ENCODE results near the gene VIPR2.

Gene VIPR2

DNA sequence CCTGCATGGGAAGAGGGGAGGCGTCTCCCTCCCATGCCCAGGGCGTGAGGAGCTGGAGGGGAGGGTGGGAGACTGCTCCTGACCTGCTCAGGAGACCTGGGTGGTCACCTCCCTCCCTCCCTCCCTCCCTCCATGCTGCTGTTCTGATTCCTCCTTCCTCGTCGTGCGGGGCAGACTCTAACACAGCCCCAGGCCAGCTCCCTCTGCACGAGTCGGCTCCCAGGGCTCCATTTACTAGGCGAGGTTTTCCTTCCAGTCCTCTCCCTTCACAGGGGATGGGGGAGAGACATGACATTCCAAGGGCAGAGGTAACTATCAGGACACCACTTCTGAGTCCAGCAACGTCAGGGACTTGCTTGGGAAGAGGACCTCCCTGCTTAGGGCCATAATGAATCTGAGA, 23.6 kb downstream of the VIPR2 start:
- no peak for DNase-seq

DNA sequence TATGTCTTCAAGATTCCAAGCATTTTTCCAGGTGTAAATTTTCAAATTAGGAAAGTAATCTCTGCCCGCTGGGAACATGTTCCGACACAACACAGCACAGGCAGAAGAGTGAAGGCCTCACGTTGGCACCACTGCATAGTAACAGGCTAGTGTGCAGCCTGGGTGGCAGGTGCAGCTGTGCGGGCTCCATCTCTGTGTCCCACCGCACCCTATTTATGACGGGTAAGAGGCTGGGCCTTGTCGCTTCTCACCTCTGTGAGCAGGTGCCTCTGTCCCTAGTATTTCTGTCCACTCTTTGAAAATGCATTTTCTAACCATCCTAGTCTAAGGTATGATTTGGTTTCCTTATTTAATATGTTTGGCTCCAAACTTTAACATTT, 24.1 kb downstream of the VIPR2 start:
- no peak for DNase-seq

DNA sequence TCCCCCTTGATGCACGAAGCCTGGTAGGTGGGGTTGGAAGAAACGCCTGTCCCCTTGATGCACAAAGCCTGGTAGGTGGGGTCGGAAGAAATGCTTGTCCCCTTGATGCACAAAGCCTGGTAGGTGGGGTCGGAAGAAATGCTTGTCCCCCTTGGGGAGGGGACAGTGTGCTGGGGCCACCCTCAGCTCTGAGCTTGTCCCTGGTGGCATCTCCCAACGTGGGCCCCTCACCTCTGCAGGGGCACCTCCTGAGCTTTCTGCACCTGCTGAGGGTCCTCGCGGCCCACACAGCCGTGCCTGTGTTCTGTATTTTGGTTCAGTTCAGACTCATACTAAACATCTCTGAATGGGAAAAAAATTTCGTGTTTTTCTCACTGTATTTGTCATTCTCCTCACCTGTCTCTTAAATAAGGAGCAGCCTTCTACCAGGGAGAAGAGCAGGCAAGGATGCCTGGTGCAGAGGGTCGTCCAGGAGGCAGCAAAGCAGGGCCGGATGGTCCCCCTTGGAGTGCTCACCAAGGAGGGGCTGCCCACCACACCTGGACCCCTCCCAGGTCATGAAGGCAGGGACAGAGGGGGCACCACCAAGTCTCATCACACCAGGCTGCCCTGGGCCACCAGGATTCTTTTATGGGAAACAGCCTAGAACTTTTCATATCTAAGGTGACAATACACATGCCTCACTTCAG, 24.7 kb downstream of the VIPR2 start:
- no peak for DNase-seq

DNA sequence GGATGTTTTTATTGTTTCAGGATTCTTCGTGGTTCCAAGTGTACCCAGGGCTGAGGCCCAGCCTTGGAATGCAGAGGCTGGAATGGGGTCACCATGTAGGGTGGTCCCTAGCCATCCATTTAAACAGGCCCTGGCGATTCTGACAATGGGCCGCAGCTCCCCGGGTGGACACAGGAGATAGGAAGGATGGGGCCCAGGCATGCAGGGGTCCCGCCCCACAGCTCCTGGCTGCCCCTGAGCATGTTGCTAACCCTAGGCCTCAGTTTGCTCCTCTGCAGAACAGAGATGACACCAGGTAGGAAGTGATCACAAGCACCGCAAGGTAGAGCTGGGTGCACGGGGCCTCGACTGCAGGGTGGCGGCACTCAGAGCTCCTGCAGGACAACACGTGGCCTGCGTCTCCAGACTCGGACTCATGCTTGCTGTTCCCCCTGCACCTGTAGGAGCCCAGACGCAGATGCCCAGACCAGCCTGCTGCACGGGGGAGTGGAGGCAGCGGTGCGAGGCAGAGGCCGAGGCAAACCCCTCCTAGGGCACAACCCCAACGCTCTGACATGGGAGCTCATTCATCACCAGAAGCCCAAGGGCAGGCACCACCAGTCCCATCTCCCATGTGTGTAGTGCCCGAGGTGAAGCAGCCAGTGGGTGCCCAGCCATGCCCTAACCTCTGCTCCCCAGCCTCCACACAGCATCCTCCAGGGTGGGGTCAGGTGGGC, 25.5 kb downstream of the VIPR2 start:
- DNase-seq: no peak

DNA sequence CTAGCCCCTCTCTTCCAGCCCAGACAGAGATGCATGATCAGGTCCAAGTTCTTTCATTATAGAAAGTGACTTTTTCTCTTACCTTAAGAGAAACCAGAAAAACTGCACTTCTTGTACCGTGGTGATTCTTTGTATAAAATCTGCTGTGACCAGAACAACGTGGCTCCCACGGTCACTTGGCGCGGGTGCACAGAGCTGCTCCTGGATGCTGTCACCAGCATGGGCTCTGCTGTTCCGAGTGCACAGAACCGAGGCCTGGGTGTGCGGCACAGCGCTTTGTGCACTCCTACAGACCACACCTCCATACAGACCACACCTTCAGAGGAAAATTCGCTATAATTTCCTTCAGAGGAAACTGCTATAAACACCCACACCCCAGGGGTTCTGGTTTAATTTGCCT, 26.0 kb downstream of the VIPR2 start:
- DNase-seq: no peak

DNA sequence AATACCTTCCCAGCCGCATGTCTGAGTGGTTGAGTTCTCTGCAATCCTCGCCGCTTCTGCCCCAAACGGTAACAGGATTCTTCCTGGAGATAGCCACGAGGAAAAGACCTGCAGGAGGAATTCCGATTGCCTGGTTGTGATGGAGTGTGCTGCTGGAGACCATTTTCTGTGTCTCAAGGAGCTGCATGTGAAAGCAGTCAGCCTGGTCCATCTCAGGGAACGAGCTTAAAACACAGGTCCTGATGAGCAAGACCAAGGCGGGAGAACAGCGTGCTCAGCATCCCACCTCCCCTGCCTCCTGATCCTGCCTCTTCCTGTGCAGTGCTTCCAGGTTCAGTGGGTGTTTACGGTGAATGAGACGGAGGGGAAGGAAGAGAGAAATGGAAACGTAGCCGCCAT, 26.5 kb downstream of the VIPR2 start:
- no peak for DNase-seq

DNA sequence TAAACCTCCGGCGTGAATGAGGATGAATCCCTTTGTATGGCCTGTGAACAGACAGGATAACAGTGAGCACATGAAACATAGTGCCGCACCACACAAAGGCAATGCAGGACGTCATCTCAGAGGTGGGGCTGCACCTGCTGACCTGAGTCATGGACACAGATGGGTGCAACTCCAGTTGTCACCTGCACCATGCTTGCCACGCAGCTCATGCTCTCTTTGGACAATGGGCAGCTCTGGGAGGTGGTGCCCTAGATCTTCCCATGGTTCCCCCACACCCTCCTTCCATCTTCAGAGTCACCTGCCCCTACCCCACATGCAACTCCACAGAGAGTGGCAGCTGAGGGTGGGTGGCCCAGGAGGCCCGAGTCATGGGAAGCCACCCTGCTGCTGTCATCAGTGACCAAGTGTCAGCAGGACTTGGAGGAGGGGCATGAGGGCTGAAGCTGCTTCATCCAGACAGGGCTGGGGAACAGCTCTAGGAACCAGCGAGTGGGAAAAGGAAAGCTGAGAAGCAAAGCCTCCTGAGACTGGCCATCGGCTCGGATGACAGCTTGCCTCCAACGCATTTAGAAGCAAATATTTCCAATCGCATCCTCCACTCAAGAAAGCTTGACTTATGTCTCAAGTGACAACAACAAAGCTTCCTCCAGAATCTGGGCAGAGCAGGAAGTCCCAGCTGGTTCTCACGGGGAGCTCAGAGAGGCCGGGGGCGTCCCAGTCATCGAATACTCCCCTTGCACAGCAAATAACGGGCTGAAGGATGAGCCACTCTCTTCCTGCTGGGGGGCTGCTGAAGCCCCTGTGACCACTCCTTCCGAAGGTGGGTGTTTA, 27.1 kb downstream of the VIPR2 start:
- no peak for DNase-seq

DNA sequence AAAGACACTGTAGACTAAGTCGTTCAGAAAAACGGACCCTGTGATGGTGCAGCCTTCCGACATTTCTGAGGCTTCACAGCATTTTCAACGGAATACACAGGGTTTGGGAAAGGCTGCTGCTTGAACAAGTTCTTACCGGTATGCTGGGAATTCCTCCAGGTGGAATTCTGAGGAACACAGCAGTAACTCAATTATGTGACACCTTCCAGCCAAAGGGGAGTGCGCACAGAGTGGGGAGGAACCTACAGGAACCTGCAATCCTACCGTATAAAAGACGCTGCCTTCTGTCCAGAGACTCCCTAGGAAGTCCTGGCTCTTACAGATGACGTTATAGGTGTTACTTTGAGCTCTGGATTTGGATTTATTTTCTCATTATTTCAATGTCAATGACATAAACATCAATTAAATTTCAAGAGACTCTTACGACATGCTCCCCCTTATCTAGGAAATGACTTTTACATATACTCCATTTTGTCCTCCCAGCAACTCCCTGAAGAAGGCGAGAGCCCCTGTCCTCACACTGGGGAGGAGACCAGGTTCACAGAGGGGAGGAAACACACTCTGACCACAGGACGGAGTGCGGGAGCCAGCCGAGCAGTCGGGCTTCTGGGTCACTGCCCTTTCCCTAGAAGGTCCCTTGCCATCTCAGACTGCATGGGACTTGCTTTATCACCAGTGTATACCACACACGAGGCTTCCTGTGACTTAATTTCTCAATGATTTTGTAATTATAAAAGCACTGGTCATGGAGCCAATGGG, 27.9 kb downstream of the VIPR2 start:
- no peak for DNase-seq

DNA sequence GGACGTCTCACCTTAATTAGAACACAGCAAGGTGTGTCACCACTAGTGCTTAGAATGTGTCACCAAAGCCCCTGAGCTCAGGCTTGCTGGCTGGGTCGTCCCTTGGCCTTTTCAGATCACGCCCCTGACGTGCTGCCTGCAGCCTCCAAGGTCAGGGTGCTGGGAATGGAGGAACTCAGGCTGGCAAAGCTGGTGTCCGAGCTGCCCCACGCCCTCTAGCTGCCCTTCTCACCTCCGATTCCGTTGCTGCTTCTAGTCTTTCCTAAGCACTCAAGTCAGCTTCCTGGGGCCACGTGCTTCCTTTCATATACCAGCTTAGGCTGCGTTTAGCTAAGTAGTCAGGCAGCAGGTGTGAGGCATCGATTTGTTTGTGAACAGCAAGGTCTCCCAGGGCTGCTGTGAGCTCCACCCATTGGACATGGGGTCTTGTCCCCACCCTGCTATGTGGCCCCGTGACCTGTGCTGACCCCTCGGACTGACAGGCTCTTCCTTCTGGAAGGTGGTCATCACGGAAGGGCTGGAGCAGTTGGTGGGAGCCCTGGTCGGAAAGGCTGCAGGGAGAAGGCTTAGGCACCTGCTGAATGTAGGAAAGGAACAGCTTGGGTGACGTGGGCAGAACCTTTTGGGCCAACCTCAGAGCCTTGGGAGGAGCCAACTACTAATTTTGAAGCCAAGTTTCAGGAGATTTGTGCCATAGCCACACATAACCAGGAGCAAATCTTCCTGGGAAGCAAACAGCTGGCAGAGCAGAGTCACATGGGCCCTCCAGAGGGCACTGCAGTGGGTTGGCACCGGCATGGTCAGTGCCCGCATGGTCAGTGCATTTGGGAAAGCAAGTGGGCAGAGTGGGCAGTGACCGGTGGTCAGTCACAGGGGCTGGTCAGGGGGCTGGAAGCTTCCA, 28.8 kb downstream of the VIPR2 start:
- DNase-seq: no peak

DNA sequence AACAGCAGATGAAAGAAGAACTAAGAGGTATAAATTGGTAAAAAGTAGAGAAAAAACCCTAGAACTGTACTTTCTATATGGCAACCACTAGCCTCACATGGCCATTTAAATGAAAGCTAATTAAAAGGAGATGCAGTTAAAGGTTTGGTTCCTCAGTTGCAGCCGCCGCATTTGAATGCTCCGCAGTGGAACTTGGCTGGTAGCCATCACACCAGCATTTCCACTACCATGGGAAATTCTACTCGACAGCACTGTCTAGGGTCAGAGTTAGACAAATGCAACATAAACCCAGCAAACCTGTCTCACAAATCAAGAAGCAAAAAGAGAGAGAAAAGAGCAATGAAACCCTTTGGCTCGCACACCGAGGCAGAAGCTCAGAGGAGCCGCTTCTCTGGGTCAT, 29.7 kb downstream of the VIPR2 start:
- DNase-seq: no peak

DNA sequence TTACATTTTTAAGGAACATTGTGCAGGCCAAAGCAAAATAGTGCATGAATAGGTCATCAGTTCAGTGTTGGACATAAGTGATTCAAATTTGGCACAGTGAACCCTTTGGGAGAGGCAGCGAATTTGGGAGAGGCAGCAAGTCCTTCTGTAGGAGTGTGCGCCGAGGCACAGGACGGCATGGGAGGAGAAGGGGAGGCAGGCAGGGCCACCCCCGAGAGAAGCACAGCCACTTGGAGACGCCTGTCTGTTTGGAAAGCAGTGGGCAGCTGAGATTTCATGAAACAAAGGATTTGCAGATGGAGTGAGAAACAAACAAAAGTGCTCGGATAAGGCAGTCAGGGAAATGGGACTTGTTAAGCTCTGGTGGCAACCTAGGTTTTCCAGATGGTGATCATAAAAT, 30.6 kb downstream of the VIPR2 start:
- DNase-seq: no peak

DNA sequence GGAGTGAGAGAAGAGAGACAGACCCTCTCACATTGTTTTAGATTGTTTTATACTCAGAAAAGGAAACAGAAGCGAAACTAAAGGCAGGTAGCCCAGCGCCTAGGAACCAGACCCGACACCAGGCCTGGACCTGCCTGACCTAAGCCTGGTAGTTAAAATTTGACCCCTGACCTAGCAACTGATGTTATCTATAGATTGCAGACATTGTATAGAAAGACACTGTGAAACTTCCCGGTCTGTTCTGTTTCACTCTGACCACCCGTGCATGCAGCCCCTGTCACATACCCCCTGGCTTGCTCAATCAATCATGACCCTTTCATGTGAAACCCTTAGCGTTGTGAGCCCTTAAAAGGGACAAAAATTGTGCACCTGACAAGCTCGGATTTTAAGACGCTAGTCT, 31.6 kb downstream of the VIPR2 start:
- DNase-seq: no peak

DNA sequence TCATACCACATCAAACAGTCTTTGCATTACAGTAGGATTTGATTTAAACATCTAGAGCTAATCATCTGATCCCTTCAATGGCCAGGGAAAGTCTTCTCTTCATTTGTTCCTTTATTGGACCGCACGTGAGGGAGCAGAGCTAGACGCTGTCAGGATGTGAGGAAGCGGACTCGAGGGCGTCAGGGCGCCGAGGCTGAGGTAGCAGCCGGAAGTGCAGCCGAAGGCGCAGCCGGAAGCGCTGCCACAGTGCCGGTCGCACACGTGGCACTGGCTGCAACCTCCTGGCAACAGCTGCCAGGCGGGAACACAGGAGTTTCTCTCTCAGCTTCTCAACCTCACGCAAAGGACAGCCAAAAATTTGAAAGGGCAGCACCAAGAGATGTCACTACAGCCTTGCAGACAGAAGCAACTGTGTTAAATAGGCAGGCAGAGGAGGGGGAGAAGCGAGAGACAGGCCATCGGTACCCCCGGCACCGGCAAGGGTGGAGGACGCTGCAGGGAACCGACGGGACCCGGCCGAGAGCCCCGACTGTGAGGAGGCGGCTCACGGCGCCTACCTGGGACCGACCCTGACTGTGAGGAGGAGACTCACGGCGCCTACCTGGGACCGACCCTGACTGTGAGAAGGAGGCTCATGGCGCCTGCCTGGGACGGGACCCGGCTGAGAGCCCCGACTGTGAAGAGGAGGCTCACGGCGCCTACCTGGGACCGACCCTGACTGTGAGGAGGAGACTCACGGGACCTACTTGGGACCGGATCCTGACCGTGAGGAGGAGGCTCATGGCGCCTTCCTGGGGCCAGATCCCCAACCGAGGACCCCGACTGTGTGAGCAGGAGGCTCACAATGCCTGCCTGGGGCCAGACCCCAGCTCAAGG, 32.3 kb downstream of the VIPR2 start:
- no peak for DNase-seq

DNA sequence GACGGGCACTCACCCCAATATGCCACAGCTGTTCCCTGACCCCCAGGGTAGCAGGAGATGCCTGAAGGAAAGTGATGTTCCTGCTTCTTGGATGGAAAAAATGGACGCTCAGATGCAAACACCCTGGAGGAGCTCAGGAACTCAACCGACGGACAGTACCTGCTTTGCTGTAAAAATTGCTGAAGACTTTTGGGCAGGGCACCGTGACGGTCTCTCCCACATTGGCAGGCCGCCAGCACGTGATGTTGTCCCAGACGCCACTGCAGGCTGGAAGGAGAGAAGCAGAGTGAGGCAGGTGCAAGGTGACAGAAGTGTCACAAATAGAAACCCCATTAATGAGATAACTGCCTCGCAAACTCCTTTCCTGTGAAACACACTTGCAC, 35.0 kb downstream of the VIPR2 start:
- DNase-seq: no peak

DNA sequence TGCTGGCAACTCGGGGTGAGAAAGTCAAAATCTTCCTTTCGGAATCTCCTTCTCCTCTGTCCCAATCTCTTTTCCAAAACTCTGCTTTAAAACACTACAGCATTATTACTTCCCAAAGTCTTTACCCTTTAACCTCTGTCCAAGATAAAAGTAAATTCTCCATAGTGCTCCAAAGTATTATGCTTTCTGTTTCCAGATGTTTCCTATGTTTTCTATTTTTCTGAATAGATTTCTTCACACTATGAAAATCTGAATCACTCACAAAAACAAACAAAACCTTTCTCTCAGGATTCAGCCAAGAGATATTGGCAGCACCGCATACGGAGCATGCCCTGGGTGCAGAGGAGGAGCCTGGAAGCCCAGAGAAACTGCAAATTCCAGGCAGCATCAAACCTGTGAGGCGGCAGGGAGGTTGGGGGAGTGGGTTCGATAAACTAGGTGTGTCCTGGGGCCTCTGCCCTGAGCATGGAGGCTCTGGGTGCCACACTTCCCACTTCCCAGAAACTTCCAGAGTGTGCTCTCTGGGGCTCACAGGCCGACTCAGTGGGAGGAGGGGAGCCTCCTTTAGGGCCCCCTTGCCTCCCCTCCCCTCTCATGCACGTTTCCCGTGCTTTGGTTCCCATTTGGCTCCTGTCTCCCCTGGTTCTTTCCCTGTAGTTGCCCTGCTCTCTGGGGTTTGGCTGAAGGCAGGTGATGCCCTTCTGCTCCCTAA, 35.6 kb downstream of the VIPR2 start:
- no peak for DNase-seq

DNA sequence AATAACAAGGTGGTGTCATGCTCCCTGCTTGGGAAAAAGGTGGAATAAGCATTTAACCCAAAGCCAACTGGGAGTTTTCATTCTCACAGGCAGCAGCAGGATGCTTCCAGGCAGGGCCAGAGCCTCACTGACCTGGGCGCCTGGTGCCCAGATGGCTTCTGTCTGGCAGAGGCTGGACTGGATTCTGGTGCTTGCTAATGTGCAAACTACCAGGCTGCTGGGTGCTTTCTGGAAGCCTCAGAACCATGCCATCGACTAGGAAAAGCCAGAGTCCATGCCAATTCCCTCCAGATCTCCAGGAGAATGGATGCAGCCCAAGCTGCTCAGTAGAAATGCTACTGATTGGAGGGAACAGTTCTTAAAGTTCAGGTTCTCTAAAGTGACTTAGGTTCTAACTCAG, 36.2 kb downstream of the VIPR2 start:
- no peak for DNase-seq

DNA sequence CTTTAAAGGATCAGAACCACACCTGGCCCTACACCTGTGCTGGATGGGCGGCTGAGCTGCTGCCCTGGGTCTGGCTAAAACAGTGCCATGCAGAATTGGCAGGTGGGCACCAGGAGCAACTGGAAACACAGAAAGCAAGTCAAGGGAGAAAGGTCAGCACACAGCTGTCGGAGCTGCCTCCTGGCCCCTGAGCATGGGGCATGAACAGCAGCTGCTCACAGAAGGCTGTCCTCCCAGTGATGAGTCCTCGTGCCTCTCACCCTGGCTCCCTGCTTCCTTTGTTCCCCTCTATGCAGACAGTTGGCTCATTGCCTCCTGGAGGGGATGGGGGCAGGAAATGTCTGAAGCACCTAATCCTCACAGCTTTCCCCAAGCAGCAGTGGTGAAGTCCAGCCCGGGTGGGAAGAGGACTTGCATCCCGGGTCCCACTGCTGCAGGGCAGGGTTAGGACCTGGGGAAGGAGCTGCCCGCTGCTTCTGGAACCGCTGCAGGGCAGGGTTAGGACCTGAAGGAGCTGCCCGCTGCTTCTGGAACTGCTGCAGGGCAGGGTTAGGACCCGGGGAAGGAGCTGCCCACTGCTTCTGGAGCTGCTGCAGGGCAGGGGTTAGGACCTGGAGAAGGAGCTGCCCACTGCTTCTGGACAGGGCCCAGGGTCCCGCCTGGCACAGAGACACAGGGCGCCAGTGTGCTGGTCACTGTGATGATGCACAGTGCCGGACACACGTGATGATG, 37.3 kb downstream of the VIPR2 start:
- DNase-seq: no peak
